ENCODE results near the gene ACRV1.
"Not testable (repeated sequence)": the region's sequence is repeated elsewhere in the genome, so short reads cannot be mapped to it uniquely, and the experiment has no call there.

The ACRV1 gene

GRCh38 chr11:125680747-125681146 is at the start of gene ACRV1:
Gene ACRV1, minus strand, starts transcription at chr11:125680847. Its CDS starts 67 bp downstream, at chr11:125680780.
- no peak for DNase-seq

- DNase-seq: no peak
Observed at GRCh38 chr11:125728969-125729368, 48.3 kb upstream of the ACRV1 start.

- no peak for DNase-seq
Observed at GRCh38 chr11:125724125-125724524, 43.5 kb upstream of the ACRV1 start.

- no peak for DNase-seq
Observed at GRCh38 chr11:125720781-125721180, 40.1 kb upstream of the ACRV1 start.

- DNase-seq: not testable (repeated sequence)
Observed at GRCh38 chr11:125704686-125705085, 24.0 kb upstream of the ACRV1 start.

GRCh38 chr11:125701858-125702621 is 21.4 kb upstream of the ACRV1 start:
- no peak for DNase-seq

- DNase-seq: no peak
Observed at GRCh38 chr11:125701018-125701610, 20.5 kb upstream of the ACRV1 start.

GRCh38 chr11:125694951-125695350 is 14.3 kb upstream of the ACRV1 start:
- no peak for DNase-seq

- DNase-seq: no peak
Observed at GRCh38 chr11:125692887-125693286, 12.2 kb upstream of the ACRV1 start.

GRCh38 chr11:125690006-125690405 is 9.4 kb upstream of the ACRV1 start:
- DNase-seq: no peak

- DNase-seq: no peak
Observed at GRCh38 chr11:125689274-125689859, 8.7 kb upstream of the ACRV1 start.

- DNase-seq: no peak
Observed at GRCh38 chr11:125688632-125689031, 8.0 kb upstream of the ACRV1 start.

GRCh38 chr11:125688066-125688465 is 7.4 kb upstream of the ACRV1 start:
- no peak for DNase-seq

- no peak for DNase-seq
Observed at GRCh38 chr11:125685228-125685627, 4.6 kb upstream of the ACRV1 start.

GRCh38 chr11:125679837-125680236 is 810 bp downstream of the ACRV1 start:
- DNase-seq: no peak

GRCh38 chr11:125679397-125679796 is 1.2 kb downstream of the ACRV1 start:
- DNase-seq: no peak

- no peak for DNase-seq
Observed at GRCh38 chr11:125675196-125675595, 5.5 kb downstream of the ACRV1 start.

- DNase-seq: no peak
Observed at GRCh38 chr11:125674210-125674609, 6.4 kb downstream of the ACRV1 start.

- no peak for DNase-seq
Observed at GRCh38 chr11:125671561-125671960, 9.1 kb downstream of the ACRV1 start.

GRCh38 chr11:125670172-125670571 is 10.5 kb downstream of the ACRV1 start:
- DNase-seq: no peak

- DNase-seq: no peak
Observed at GRCh38 chr11:125667151-125667550, 13.5 kb downstream of the ACRV1 start.

GRCh38 chr11:125663910-125664309 is 16.7 kb downstream of the ACRV1 start:
- DNase-seq: no peak

- DNase-seq: no peak
Observed at GRCh38 chr11:125662689-125663088, 18.0 kb downstream of the ACRV1 start.

GRCh38 chr11:125649465-125650166 is 31.0 kb downstream of the ACRV1 start:
- DNase-seq: no peak

Measured in femur (tissue), 1 donor.